ENCODE measurements around the gene PITPNC1. TPM values are rescaled to one million over a fixed set of nuclear protein-coding genes. Genes with fewer than 3 reads are reported as not detected.

Gene PITPNC1
- total RNA-seq, 1 experiment from 2014 or later, result 37.5 TPM

GRCh38 chr17:67729903-67730302 lies 352.8 kb downstream of the PITPNC1 start:
- H3K9ac ChIP-seq (ENCODE audit: extremely low read depth, insufficient read length, low read length), result no peak overlapping the region
- H2BK12ac ChIP-seq (ENCODE audit: insufficient read length, low read depth, low read length), result no peak overlapping the region
- no peak overlapping the region for H2AK5ac ChIP-seq (ENCODE audit: insufficient read length, low read length)
- H3K4ac ChIP-seq (ENCODE audit: low read depth, low read length), result no peak overlapping the region
- no peak overlapping the region for H3K56ac ChIP-seq (ENCODE audit: insufficient read length, low read depth, low read length)
- Mint-ChIP-seq H3K27ac (no peak overlapping the region), H3K4me3 (no peak overlapping the region), H3K4me1 (peaks cover 24 to 26% of the 10 kb centered on the region in 2 experiments), H3K27me3 (ENCODE audit: low read depth) (no peaks in the 10 kb centered on the region), H3K9me3 (peaks cover 5 to 7% of the 10 kb centered on the region in 2 experiments; a peak in 3 of 5 replicates), H3K36me3 (ENCODE audit: insufficient read depth in 1 of 3, low read depth in 3 of 3) (peaks cover 62 to 89% (median 81%) of the 10 kb centered on the region in 3 experiments)
- no peaks in the 10 kb centered on the region for H3K79me1 ChIP-seq (ENCODE audit: insufficient read depth, low read depth, low read length, poor library complexity, severe bottlenecking)
- H3K4me1 ChIP-seq (ENCODE audit: insufficient read depth, low read length), result peaks cover 5% of the 10 kb centered on the region
- H4K20me1 ChIP-seq (ENCODE audit: control insufficient read depth, insufficient read depth, insufficient read length), result no peaks in the 10 kb centered on the region
- H3K27ac ChIP-seq (ENCODE audit: insufficient read length, low read depth, low read length), result no peak overlapping the region
- TF ChIP-seq, protein P1, sequence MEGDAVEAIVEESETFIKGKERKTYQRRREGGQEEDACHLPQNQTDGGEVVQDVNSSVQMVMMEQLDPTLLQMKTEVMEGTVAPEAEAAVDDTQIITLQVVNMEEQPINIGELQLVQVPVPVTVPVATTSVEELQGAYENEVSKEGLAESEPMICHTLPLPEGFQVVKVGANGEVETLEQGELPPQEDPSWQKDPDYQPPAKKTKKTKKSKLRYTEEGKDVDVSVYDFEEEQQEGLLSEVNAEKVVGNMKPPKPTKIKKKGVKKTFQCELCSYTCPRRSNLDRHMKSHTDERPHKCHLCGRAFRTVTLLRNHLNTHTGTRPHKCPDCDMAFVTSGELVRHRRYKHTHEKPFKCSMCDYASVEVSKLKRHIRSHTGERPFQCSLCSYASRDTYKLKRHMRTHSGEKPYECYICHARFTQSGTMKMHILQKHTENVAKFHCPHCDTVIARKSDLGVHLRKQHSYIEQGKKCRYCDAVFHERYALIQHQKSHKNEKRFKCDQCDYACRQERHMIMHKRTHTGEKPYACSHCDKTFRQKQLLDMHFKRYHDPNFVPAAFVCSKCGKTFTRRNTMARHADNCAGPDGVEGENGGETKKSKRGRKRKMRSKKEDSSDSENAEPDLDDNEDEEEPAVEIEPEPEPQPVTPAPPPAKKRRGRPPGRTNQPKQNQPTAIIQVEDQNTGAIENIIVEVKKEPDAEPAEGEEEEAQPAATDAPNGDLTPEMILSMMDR (conservative IDR thresholded peaks at IDR 0.05), result no peak
- H3K23ac ChIP-seq (ENCODE audit: insufficient read length, low read depth, low read length), result no peak overlapping the region
- H3K23me2 ChIP-seq (ENCODE audit: insufficient read length, low read depth, low read length, poor library complexity, severe bottlenecking), result no peaks in the 10 kb centered on the region
- H2BK120ac ChIP-seq (ENCODE audit: low read depth, low read length, poor library complexity, severe bottlenecking), result no peak overlapping the region
- H4K5ac ChIP-seq (ENCODE audit: insufficient read length, low read depth, low read length), result no peak overlapping the region
- no peaks in the 10 kb centered on the region; the same call in 1 of the 2 replicates for H3K79me2 ChIP-seq (ENCODE audit: insufficient read depth, low read length)
- no peak overlapping the region for H3K18ac ChIP-seq (ENCODE audit: insufficient read length, low read depth, low read length)
- H3K4me2 ChIP-seq (ENCODE audit: insufficient read depth, insufficient read length, low read length), result no peak overlapping the region
- DNase-seq, result no peak
- no peak overlapping the region for H4K91ac ChIP-seq (ENCODE audit: insufficient read length, low read depth, low read length)
- no peak overlapping the region for H3K14ac ChIP-seq (ENCODE audit: insufficient read depth, low read length)
- no peak overlapping the region for H2BK5ac ChIP-seq (ENCODE audit: insufficient read length, low read length)
- no peak overlapping the region for H2AFZ ChIP-seq (ENCODE audit: low read length)
- H3K27me3 ChIP-seq (ENCODE audit: insufficient read depth, low read length), result no peaks in the 10 kb centered on the region
- H2BK15ac ChIP-seq (ENCODE audit: low read depth, low read length), result no peak overlapping the region
- no peak overlapping the region for H4K8ac ChIP-seq (replicated peaks; ENCODE audit: insufficient read length, low read depth, low read length)
- H3T11ph ChIP-seq (ENCODE audit: low read length), result no peak overlapping the region
- no peaks in the 10 kb centered on the region for H3K9me3 ChIP-seq (ENCODE audit: control insufficient read depth, low read depth, low read length)
- no CpG with 5 or more reads among the region's 6 CpGs for WGBS (ENCODE audit: extremely low coverage, insufficient read length, low lambda C conversion rate)
- no peak overlapping the region for H2BK20ac ChIP-seq (ENCODE audit: low read depth, low read length, poor library complexity, severe bottlenecking)

All from H9 (cell line).